ENCODE measurements around the gene GAL. TPM values are rescaled to one million over a fixed set of nuclear protein-coding genes. Genes with fewer than 3 reads are reported as not detected.

Gene GAL
- total RNA-seq, 1 donor from 2014 or later, result 0.30 TPM

Other genes starting within 250 kb of the GAL start
- 92.4 TPM for gene PPP6R3, start 223.8 kb upstream of the GAL start, total RNA-seq
- gene TESMIN, start 67.0 kb downstream of the GAL start, total RNA-seq, result 0.46 TPM
- gene CPT1A, start 157.4 kb downstream of the GAL start, total RNA-seq, result 37.6 TPM
- 58.0 TPM for gene MRPL21, start 219.3 kb downstream of the GAL start, total RNA-seq
- 12.3 TPM for gene IGHMBP2, start 219.3 kb downstream of the GAL start, total RNA-seq

Measured in cardiac septum (tissue), 1 donor.